NB4 (cell line): ENCODE data around the gene METAP1D.

Experiments
- DNase-seq: peaks from one replicate; pipeline ENCODE4 v3.0.0; 2010; ENCODE audit warnings: low read depth
- H3K4me3 ChIP-seq: one replicate; pipeline ENCODE4 v1.5.1; 2011; ENCODE audit warnings: mild to moderate bottlenecking, low read depth, low read length, moderate library complexity
- MYC ChIP-seq: IDR thresholded peaks from 2 replicates; pipeline ENCODE4 v1.6.1; 2011; ENCODE audit warnings: low read depth, low read length
- POLR2A ChIP-seq: IDR thresholded peaks from 2 replicates; pipeline ENCODE4 v1.6.1; 2011; ENCODE audit warnings: mild to moderate bottlenecking; ENCODE audit not compliant: insufficient read length; ENCODE audit errors: extremely low read depth
- TF ChIP-seq, protein P1 (sequence below): IDR thresholded peaks from one replicate; pipeline ENCODE4 v1.5.1; 2012; ENCODE audit warnings: low read depth, low read length
- TF ChIP-seq, protein P2 (sequence below): IDR thresholded peaks from 2 replicates; pipeline ENCODE4 v1.6.1; 2011; ENCODE audit warnings: low read depth, low read length

Gene METAP1D

DNA sequence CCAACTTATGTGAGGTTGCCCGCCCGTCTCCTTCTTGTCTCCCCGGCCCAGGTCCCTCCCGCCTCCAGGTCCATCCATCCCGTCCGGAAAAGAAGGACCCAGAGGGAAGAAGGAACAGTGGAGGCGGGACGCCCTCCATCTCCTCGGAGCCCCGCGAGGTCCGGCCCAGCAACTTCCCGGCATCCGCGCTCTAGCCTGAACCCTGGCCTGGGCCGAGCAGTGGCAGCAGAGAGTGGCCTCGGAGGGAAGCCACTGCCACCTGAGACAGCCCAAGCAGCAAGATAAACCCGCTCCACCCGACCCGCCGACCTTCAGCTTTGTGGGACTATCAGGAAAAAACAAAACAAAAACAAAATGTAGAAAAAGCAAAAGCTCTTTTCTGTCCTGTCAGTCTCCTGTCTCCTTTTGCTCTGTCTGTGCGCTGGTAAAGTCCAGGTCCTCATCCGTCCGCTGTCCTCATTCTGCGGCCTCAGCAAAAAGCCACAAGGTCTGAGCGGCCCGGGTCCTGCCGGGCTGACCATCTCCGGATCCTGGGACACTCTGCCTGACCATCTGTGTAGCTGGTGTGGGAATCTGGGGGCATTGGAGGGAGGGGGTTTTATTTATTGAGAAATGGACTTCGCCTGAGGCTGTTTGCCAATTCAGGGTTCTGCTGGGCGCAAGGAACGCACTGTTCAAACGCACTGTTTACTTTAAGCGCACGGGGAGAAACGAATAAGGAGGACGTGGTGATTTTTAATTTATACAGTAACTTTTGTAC is 88.7 kb downstream of the METAP1D start:
- no peak for TF ChIP-seq POLR2A
- no peak for TF ChIP-seq MYC
- TF ChIP-seq, protein P1, sequence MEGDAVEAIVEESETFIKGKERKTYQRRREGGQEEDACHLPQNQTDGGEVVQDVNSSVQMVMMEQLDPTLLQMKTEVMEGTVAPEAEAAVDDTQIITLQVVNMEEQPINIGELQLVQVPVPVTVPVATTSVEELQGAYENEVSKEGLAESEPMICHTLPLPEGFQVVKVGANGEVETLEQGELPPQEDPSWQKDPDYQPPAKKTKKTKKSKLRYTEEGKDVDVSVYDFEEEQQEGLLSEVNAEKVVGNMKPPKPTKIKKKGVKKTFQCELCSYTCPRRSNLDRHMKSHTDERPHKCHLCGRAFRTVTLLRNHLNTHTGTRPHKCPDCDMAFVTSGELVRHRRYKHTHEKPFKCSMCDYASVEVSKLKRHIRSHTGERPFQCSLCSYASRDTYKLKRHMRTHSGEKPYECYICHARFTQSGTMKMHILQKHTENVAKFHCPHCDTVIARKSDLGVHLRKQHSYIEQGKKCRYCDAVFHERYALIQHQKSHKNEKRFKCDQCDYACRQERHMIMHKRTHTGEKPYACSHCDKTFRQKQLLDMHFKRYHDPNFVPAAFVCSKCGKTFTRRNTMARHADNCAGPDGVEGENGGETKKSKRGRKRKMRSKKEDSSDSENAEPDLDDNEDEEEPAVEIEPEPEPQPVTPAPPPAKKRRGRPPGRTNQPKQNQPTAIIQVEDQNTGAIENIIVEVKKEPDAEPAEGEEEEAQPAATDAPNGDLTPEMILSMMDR = no peak
- TF ChIP-seq, protein P2, sequence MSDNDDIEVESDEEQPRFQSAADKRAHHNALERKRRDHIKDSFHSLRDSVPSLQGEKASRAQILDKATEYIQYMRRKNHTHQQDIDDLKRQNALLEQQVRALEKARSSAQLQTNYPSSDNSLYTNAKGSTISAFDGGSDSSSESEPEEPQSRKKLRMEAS = no peak
- H3K4me3 ChIP-seq = no peak overlapping the region
- DNase-seq = no peak

DNA sequence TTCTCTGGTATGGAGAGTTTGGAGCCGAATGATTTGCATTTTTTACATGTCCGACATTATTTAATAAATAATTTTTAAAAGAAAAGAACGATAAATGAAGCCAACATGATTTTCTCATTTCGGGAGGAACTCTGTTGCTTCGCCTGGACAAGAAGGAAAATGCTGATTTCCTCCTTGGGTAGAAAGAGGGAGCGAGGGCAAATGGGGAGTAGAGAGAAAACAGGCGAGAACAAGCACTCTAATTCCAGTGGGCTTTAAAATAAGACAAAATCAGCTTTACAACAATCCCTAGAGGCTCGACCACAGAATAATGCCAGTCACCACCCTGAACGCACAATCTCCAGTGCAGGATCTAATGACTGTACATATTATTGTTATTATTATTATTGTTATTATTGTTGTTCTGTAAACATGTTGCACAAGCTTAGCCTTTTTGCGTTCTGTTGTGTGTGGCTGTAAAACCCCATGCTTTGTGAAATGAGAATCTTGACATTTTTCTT is 89.3 kb downstream of the METAP1D start:
- DNase-seq = no peak
- no peak overlapping the region for H3K4me3 ChIP-seq
- TF ChIP-seq, protein P1 = no peak
- TF ChIP-seq, protein P2 = no peak
- TF ChIP-seq POLR2A (no peak), MYC (no peak)

DNA sequence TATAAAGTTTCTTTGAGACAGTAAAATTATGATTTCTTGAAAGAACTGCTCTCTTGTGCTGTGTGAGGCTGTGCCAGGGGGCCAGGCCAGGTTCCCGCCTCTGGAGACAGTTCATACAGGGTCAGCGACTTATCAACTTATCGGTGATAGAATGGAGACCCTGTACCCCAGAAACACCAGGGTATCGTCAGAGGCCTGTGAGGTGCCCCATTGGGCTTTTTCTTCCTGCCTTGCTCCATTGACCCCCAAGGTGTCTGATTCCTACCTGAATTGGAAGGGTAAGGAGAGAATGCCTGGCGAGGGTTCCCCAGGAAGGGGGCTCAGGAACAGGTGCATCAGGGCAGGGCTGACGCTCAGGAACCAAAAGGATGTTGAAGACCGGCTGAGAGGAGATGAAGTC is 89.9 kb downstream of the METAP1D start:
- TF ChIP-seq, protein P2 = no peak
- TF ChIP-seq, protein P1 = no peak
- TF ChIP-seq MYC (no peak), POLR2A (no peak)
- no peak for DNase-seq
- H3K4me3 ChIP-seq = no peak overlapping the region

DNA sequence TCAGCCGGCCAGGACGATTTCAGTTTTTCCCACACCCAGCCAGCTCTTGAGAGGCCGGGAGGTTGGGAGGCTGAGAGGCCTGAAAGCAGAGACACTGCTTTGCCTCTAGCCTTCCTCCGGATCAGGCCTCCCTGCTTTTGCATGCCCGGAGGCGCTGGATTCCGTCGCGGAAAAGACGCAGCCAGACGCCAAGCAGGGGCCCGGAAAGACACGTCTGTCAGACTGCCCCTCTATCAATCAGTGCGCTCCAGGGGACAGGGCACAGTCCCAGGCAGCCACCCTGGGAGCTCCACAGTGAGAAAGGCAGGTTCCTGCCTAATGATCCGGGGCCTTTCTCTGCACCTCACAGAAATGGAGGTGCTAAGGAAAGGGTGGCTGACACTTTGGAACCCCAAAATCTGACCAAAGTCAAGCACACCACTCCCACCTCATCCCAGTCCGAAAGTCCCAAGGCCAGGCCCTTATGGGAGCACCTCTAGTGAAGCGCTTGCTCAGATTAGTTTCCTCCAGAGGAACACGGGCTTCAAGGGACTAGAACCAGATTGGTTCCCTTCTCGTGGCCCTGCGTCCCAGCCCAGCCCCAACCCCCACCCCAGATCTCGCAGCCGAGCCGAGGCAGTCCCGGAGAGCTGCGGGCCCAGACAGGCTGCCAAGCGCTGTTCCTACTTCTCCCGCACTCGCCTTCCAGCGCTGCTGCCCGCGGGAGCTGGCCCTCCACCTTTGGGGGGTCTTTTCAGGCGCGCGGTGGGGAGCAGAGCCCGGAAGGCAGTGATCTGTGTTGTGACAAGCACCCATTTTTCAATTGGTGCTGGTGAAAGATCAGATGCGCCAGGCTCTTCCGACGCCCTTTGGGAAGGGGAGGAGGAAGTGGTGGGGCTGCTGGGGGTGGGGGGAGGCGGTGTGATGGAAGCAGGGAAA is 90.5 kb downstream of the METAP1D start:
- TF ChIP-seq MYC = no peak
- TF ChIP-seq, protein P2 = no peak
- TF ChIP-seq POLR2A = no peak
- TF ChIP-seq, protein P1 = no peak
- no peak overlapping the region for H3K4me3 ChIP-seq
- no peak for DNase-seq

DNA sequence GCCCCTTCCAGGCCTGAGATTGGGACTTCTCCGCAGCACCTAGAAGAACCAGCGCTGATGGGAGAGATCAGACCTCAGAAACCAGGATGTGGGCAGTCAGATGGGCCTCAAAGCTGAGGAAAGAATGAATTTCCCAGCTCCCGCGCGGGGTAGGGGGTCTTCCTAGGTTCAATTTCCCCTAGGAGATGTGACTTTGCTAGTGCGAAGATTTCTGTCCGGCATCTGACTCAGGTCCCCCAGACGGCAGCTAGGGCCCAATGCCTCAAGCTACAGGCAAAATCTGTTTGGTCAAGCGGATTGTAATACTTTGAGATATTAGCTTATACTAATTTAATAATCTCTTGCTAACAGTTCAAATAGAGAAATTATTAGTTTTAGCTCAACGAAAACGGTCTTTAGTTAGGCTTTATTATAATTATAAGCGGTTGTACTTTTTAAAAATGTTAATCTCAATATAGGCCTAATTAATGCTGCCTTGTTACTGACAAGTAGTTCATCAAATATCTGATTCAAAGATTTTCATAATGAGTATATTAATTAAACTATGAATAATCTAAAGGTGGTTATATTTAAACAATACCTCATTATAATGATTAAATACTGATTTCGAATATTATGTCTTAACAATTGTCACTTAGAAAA is 91.4 kb downstream of the METAP1D start:
- no peak overlapping the region for H3K4me3 ChIP-seq
- DNase-seq = no peak
- TF ChIP-seq, protein P2 = no peak
- TF ChIP-seq, protein P1 = no peak
- TF ChIP-seq MYC (no peak), POLR2A (no peak)
